H9 (cell line): ENCODE measurements around the gene RNASE1. TPM values are rescaled to one million over a fixed set of nuclear protein-coding genes. Genes with fewer than 3 reads are reported as not detected.

ENCODE experiments used
- DNase-seq: peaks from one replicate; pipeline ENCODE4 v3.0.0-alpha.2; 2017
- H2AFZ ChIP-seq: one replicate; pipeline ENCODE4 v1.6.1; 2013; ENCODE audit warnings: mild to moderate bottlenecking, low read length, control low read depth, moderate library complexity
- H2AK5ac ChIP-seq: 2 replicates; pipeline ENCODE4 v1.6.1; 2013; ENCODE audit warnings: low read length, control low read depth, mixed read lengths; ENCODE audit not compliant: insufficient read length
- H2BK120ac ChIP-seq: one replicate; pipeline ENCODE4 v1.6.1; 2013; ENCODE audit warnings: low read depth, mild to moderate bottlenecking, low read length, control low read depth, inconsistent platforms; ENCODE audit not compliant: poor library complexity, severe bottlenecking
- H2BK12ac ChIP-seq: 2 replicates; pipeline ENCODE4 v1.6.1; 2013; ENCODE audit warnings: low read length, control low read depth, mixed read lengths, low read depth; ENCODE audit not compliant: insufficient read length
- H2BK15ac ChIP-seq: 2 replicates; pipeline ENCODE4 v1.6.1; 2013; ENCODE audit warnings: low read depth, low read length, control low read depth
- H2BK20ac ChIP-seq: one replicate; pipeline ENCODE4 v1.6.1; 2013; ENCODE audit warnings: low read depth, mild to moderate bottlenecking, low read length, control low read depth, inconsistent platforms; ENCODE audit not compliant: poor library complexity, severe bottlenecking
- H2BK5ac ChIP-seq: 2 replicates; pipeline ENCODE4 v1.6.1; 2013; ENCODE audit warnings: low read length, control low read depth, mixed read lengths; ENCODE audit not compliant: insufficient read length
- H3K14ac ChIP-seq: 2 replicates; pipeline ENCODE4 v1.6.1; 2013; ENCODE audit warnings: low read length, control low read depth; ENCODE audit not compliant: insufficient read depth
- H3K18ac ChIP-seq: 2 replicates; pipeline ENCODE4 v1.6.1; 2013; ENCODE audit warnings: low read depth, mild to moderate bottlenecking, mixed read lengths, low read length, control low read depth; ENCODE audit not compliant: insufficient read length
- H3K23ac ChIP-seq: 2 replicates; pipeline ENCODE4 v1.6.1; 2013; ENCODE audit warnings: low read length, control low read depth, mixed read lengths, low read depth; ENCODE audit not compliant: insufficient read length
- H3K23me2 ChIP-seq: 2 replicates; pipeline ENCODE4 v1.6.1; 2013; ENCODE audit warnings: low read depth, mild to moderate bottlenecking, mixed read lengths, low read length, control low read depth; ENCODE audit not compliant: insufficient read length, poor library complexity, severe bottlenecking
- H3K27ac ChIP-seq: 2 replicates; pipeline ENCODE4 v1.5.1; 2013; ENCODE audit warnings: low read length, control low read depth, mixed read lengths, low read depth; ENCODE audit not compliant: insufficient read length
- H3K27me3 ChIP-seq: 2 replicates; pipeline ENCODE4 v1.6.1; 2013; ENCODE audit warnings: low read length, control low read depth, inconsistent platforms; ENCODE audit not compliant: insufficient read depth
- H3K4ac ChIP-seq: 2 replicates; pipeline ENCODE4 v1.6.1; 2013; ENCODE audit warnings: low read depth, mild to moderate bottlenecking, control low read depth, inconsistent platforms, low read length, moderate library complexity
- H3K4me1 ChIP-seq: 2 replicates; pipeline ENCODE4 v1.6.1; 2013; ENCODE audit warnings: low read length, control low read depth, inconsistent platforms; ENCODE audit not compliant: insufficient read depth
- H3K4me2 ChIP-seq: 2 replicates; pipeline ENCODE4 v1.6.1; 2013; ENCODE audit warnings: low read length, control low read depth, mixed read lengths; ENCODE audit not compliant: insufficient read length, insufficient read depth
- H3K56ac ChIP-seq: 2 replicates; pipeline ENCODE4 v1.6.1; 2013; ENCODE audit warnings: low read depth, mild to moderate bottlenecking, mixed read lengths, low read length, control low read depth; ENCODE audit not compliant: insufficient read length
- H3K79me1 ChIP-seq: 2 replicates; pipeline ENCODE4 v1.6.1; 2013; ENCODE audit warnings: low read depth, mild to moderate bottlenecking, moderate library complexity, low read length, control low read depth, inconsistent platforms; ENCODE audit not compliant: insufficient read depth, poor library complexity, severe bottlenecking
- H3K79me2 ChIP-seq: 2 replicates; pipeline ENCODE4 v1.6.1; 2013; ENCODE audit warnings: low read length, control low read depth, inconsistent platforms; ENCODE audit not compliant: insufficient read depth
- H3K9ac ChIP-seq: 2 replicates; pipeline ENCODE4 v1.6.1; 2013; ENCODE audit warnings: low read length, control low read depth, mixed read lengths; ENCODE audit not compliant: insufficient read length; ENCODE audit errors: extremely low read depth
- H3K9me3 ChIP-seq: one replicate; pipeline ENCODE4 v1.6.1; 2013; ENCODE audit warnings: low read depth, low read length, inconsistent platforms; ENCODE audit not compliant: control insufficient read depth
- H3T11ph ChIP-seq: one replicate; pipeline ENCODE4 v1.6.1; 2013; ENCODE audit warnings: mild to moderate bottlenecking, low read length, control low read depth, inconsistent platforms
- H4K20me1 ChIP-seq: one replicate; pipeline ENCODE4 v1.6.1; 2013; ENCODE audit not compliant: control insufficient read depth, insufficient read length, insufficient read depth
- H4K5ac ChIP-seq: 2 replicates; pipeline ENCODE4 v1.6.1; 2013; ENCODE audit warnings: low read depth, mild to moderate bottlenecking, mixed read lengths, low read length, control low read depth; ENCODE audit not compliant: insufficient read length
- H4K8ac ChIP-seq: replicated peaks from 2 replicates; pipeline ENCODE4 v1.6.1; 2013; ENCODE audit warnings: low read length, control low read depth, mixed read lengths, low read depth; ENCODE audit not compliant: insufficient read length
- H4K91ac ChIP-seq: 2 replicates; pipeline ENCODE4 v1.6.1; 2013; ENCODE audit warnings: low read depth, mild to moderate bottlenecking, moderate library complexity, mixed read lengths, low read length, control low read depth; ENCODE audit not compliant: insufficient read length
- H3K27ac Mint-ChIP-seq, 3 experiments: 2 replicates in 2 of 3; 3 replicates in 1 of 3; pipeline ENCODE4 v1.8.0; 2020 to 2021; ENCODE audit warnings: mixed read lengths in 3 of 3, mild to moderate bottlenecking in 1 of 3, moderate library complexity in 1 of 3
- H3K27me3 Mint-ChIP-seq: 2 replicates; pipeline ENCODE4 v1.8.0; 2021; ENCODE audit warnings: low read depth, mild to moderate bottlenecking, moderate library complexity, mixed read lengths
- H3K36me3 Mint-ChIP-seq, 3 experiments: 2 replicates in 2 of 3; 3 replicates in 1 of 3; pipeline ENCODE4 v1.8.0; 2020 to 2021; ENCODE audit warnings: low read depth in 3 of 3, mixed read lengths in 3 of 3; ENCODE audit not compliant: insufficient read depth in 1 of 3
- H3K4me1 Mint-ChIP-seq, 2 experiments: 2 replicates each; pipeline ENCODE4 v1.8.0; 2020; ENCODE audit warnings: mixed read lengths in 2 of 2
- H3K4me3 Mint-ChIP-seq, 2 experiments: 2 replicates in 1 of 2; 3 replicates in 1 of 2; pipeline ENCODE4 v1.8.0; 2020 to 2021; ENCODE audit warnings: mild to moderate bottlenecking in 2 of 2, mixed read lengths in 2 of 2, moderate library complexity in 1 of 2
- H3K9me3 Mint-ChIP-seq, 2 experiments: 2 replicates in 1 of 2; 3 replicates in 1 of 2; pipeline ENCODE4 v1.8.0; 2020; ENCODE audit warnings: mild to moderate bottlenecking in 2 of 2, mixed read lengths in 2 of 2, moderate library complexity in 1 of 2
- WGBS: extraction: QIAGEN DNeasy Blood & Tissue Kit; methylation state at CpG from one replicate; pipeline ENCODE4 v1.1.7; 2013; ENCODE audit warnings: missing lambda C conversion rate, low lambda C conversion rate, mixed read lengths; ENCODE audit not compliant: insufficient read length; ENCODE audit errors: extremely low coverage; 5-methylcytosine and 5-hydroxymethylcytosine counted together
- total RNA-seq: library from RNA; stranded (reverse); gene quantifications from 2 replicates; pipeline ENCODE4 v1.2.1, GENCODE V29; 2021
- TF ChIP-seq, protein P1 (sequence below): fragments of 200-600 bp; sonication (generic); conservative IDR thresholded peaks from 3 replicates; pipeline ENCODE4 v1.8.0; 2021; ENCODE audit warnings: antibody characterized with exemption, mild to moderate bottlenecking

Gene RNASE1
- total RNA-seq, 1 experiment from 2014 or later: 1.2 TPM

DNA sequence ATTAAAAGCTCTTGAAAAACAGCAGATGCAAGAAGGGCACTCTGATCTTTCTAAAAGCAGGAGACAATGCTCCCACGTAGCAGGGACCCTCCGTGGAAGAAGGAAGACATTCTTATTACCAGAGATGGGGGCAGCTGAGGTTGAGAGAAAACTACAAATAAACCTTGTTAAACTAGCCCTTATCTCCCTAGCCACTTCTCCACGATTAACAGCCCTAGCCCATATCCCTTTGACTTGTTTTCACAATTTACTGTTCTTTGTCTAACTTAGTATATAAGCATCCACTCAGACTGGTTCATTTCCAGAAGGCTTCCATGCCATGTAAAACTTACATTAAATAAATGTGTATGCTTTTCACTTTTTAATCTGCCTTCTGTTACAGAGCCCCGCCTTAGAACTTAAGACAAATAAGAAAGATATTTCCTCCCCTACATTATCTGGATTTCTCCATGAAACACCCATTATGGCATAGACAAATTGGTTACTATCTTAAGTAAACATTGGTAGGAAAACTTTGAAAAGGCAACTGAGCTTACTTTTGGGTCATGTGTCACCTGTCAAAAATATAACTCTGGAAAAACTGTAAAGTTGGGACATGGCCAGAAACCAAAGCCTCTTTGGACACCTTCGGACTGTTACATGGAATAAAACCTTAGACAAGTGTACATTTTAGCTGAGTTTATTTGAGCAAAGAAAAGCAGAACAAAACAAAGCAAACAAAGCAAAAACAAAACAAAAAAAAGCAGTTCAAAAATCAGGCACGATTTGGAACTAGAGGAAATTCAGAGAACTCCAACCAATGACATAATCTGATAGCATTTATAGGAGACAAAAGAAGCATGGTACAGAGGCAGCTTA, 4.9 kb upstream of the RNASE1 start:
- H3K27me3 ChIP-seq: no peaks in the 10 kb centered on the region
- no CpG with 5 or more reads among the region's 6 CpGs for WGBS
- H3K4me1 Mint-ChIP-seq: peaks cover 25 to 28% of the 10 kb centered on the region in 2 experiments

More for the DNA sequence above, 4.9 kb upstream of the RNASE1 start:
- Histone ChIP-seq H4K91ac (no peak overlapping the region), H3K4me1 (no peaks in the 10 kb centered on the region), H3K14ac (no peak overlapping the region), H2BK12ac (no peak overlapping the region), H3K56ac (no peak overlapping the region), H2BK120ac (no peak overlapping the region), H2BK15ac (no peak overlapping the region), H2AFZ (no peak overlapping the region), H4K5ac (no peak overlapping the region), H3K18ac (no peak overlapping the region), H3K79me2 (no peaks in the 10 kb centered on the region), H3K23me2 (no peaks in the 10 kb centered on the region), H2AK5ac (no peak overlapping the region), H3K23ac (no peak overlapping the region), H3K9me3 (no peaks in the 10 kb centered on the region), H2BK20ac (no peak overlapping the region), H3K4me2 (no peak overlapping the region), H3K27ac (no peak overlapping the region), H3K9ac (no peak overlapping the region), H3K79me1 (no peaks in the 10 kb centered on the region), H3K4ac (no peak overlapping the region), H2BK5ac (no peak overlapping the region), H4K20me1 (no peaks in the 10 kb centered on the region), H4K8ac (no peak overlapping the region), H3T11ph (no peak overlapping the region)
- TF ChIP-seq, protein P1, sequence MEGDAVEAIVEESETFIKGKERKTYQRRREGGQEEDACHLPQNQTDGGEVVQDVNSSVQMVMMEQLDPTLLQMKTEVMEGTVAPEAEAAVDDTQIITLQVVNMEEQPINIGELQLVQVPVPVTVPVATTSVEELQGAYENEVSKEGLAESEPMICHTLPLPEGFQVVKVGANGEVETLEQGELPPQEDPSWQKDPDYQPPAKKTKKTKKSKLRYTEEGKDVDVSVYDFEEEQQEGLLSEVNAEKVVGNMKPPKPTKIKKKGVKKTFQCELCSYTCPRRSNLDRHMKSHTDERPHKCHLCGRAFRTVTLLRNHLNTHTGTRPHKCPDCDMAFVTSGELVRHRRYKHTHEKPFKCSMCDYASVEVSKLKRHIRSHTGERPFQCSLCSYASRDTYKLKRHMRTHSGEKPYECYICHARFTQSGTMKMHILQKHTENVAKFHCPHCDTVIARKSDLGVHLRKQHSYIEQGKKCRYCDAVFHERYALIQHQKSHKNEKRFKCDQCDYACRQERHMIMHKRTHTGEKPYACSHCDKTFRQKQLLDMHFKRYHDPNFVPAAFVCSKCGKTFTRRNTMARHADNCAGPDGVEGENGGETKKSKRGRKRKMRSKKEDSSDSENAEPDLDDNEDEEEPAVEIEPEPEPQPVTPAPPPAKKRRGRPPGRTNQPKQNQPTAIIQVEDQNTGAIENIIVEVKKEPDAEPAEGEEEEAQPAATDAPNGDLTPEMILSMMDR: no peak
- no peak overlapping the region for H3K27ac Mint-ChIP-seq
- H3K27me3 Mint-ChIP-seq: no peaks in the 10 kb centered on the region
- no peaks in the 10 kb centered on the region for H3K36me3 Mint-ChIP-seq
- H3K4me3 Mint-ChIP-seq: no peak overlapping the region
- no peaks in the 10 kb centered on the region for H3K9me3 Mint-ChIP-seq
- no peak for DNase-seq
